Left lung (tissue), 10 donors: ENCODE measurements around the gene FUT2. TPM values are rescaled to one million over a fixed set of nuclear protein-coding genes. Genes with fewer than 3 reads are reported as not detected.
A peak's percentile ranks its signal among the peaks of the same experiment; 100 is the strongest.
"Not testable (repeated sequence)": the region's sequence is repeated elsewhere in the genome, so short reads cannot be mapped to it uniquely, and the experiment has no call there.

Experiments used
- ATAC-seq: fragments of 200-7000 bp; cut with Tn5 transposase; one replicate; pipeline ENCODE4 v1.9.1; 2020; ENCODE audit warnings: moderate library complexity
- DNase-seq, 4 donors: peaks; one replicate each; pipeline ENCODE4 v3.0.0-alpha.2; 2013 to 2020
- H3K27ac ChIP-seq, 2 donors: fragments of 200-600 bp; sonication (generic) in 1 of 2; one replicate each; pipeline versions ENCODE4 v1.5.0 to v1.8.0; 2020 to 2021
- H3K27me3 ChIP-seq, 2 donors: fragments of 200-600 bp; sonication (generic) in 1 of 2; one replicate each; pipeline versions ENCODE4 v1.5.0 to v1.8.0; 2020 to 2021
- H3K36me3 ChIP-seq, 2 donors: fragments of 200-600 bp; sonication (generic) in 1 of 2; one replicate each; pipeline versions ENCODE4 v1.5.0 to v1.8.0; 2020 to 2021
- H3K4me1 ChIP-seq, 2 donors: fragments of 200-600 bp; one replicate each; pipeline ENCODE4 v1.8.0; 2021
- H3K4me3 ChIP-seq, 2 donors: fragments of 200-600 bp; sonication (generic) in 1 of 2; one replicate each; pipeline versions ENCODE4 v1.5.0 to v1.8.0; 2020 to 2021; ENCODE audit warnings: mild to moderate bottlenecking in 1 of 2
- H3K9me3 ChIP-seq, 2 donors: fragments of 200-600 bp; sonication (generic) in 1 of 2; one replicate each; pipeline versions ENCODE4 v1.5.0 to v1.8.0; 2020 to 2021
- intact Hi-C, 2 donors: fragments of 100-400 bp; cut with DNase I; formaldehyde crosslinking; loops; one replicate each; pipeline versions ENCODE4 v1.11.2 to v1.14.2; 2022
- polyA plus RNA-seq, 6 donors: library from polyadenylated mRNA; unstranded; fragments of 120-200 nt; gene quantifications; one replicate each; pipeline ENCODE4 v1.2.1, GENCODE V29; 2013; ENCODE audit not compliant: insufficient read length in 6 of 6
- total RNA-seq, 2 donors: library from RNA; stranded (reverse); fragmentation: NEBNext Ultra II Directional; extraction: Animal tissue kit (Norgen Biotek cat#: 25700); gene quantifications; one replicate each; pipeline ENCODE4 v1.2.1, GENCODE V29; 2021
- TF ChIP-seq, protein P1 (sequence below), 2 donors: fragments of 200-600 bp; sonication (generic) in 1 of 2; IDR thresholded peaks; one replicate each; pipeline versions ENCODE4 v1.5.0 to v1.8.0; 2021; ENCODE audit warnings: antibody characterized with exemption in 2 of 2
- donor health status: DM: no; HTN: yes; CAD: no.
- donor health status: DM: no; HTN: no; CAD: no.

FUT2 gene
- total and polyA plus RNA-seq, 8 donors, result 1.1 to 3.7 (median 2.7) TPM

DNA sequence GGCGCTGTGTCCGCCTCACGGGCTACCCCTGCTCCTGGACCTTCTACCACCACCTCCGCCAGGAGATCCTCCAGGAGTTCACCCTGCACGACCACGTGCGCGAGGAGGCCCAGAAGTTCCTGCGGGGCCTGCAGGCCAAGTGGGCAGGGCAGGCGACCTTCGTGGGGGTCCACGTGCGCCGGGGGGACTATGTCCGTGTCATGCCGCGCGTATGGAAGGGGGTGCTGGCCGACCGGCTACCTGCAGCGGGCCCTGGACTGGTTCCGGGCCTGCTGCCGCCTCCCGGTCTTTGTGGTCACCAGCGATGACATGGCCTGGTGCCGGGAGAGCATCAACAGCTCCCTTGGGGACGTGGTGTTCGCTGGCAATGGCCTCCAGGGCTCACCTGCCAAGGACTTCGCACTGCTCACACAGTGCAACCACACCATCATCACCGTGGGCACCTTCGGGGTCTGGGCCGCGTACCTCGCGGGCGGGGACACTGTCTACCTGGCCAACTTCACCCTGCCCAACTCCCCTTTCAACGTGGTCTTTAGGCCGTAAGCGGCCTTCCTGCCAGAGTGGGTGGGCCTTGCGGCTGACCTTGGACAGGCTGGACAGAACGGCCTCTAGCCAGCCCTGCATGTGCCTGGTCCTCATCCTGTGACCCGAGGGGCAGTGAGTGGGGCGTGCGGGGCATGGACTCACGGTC, 15.2 kb upstream of the FUT2 start:
- TF ChIP-seq, protein P1, sequence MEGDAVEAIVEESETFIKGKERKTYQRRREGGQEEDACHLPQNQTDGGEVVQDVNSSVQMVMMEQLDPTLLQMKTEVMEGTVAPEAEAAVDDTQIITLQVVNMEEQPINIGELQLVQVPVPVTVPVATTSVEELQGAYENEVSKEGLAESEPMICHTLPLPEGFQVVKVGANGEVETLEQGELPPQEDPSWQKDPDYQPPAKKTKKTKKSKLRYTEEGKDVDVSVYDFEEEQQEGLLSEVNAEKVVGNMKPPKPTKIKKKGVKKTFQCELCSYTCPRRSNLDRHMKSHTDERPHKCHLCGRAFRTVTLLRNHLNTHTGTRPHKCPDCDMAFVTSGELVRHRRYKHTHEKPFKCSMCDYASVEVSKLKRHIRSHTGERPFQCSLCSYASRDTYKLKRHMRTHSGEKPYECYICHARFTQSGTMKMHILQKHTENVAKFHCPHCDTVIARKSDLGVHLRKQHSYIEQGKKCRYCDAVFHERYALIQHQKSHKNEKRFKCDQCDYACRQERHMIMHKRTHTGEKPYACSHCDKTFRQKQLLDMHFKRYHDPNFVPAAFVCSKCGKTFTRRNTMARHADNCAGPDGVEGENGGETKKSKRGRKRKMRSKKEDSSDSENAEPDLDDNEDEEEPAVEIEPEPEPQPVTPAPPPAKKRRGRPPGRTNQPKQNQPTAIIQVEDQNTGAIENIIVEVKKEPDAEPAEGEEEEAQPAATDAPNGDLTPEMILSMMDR (IDR thresholded peaks at IDR 0.05), result no peak
- H3K4me3 ChIP-seq, result no peak overlapping the region
- H3K27me3 ChIP-seq, result no peaks in the 10 kb centered on the region
- H3K27ac ChIP-seq, result no peak overlapping the region
- DNase-seq, result no peak
- peaks cover 0 to 10% of the 10 kb centered on the region in 2 donors for H3K4me1 ChIP-seq
- ATAC-seq, result no peak
- intact Hi-C loops, result no loop called here
- no peaks in the 10 kb centered on the region for H3K36me3 ChIP-seq
- H3K9me3 ChIP-seq, result no peaks in the 10 kb centered on the region

DNA sequence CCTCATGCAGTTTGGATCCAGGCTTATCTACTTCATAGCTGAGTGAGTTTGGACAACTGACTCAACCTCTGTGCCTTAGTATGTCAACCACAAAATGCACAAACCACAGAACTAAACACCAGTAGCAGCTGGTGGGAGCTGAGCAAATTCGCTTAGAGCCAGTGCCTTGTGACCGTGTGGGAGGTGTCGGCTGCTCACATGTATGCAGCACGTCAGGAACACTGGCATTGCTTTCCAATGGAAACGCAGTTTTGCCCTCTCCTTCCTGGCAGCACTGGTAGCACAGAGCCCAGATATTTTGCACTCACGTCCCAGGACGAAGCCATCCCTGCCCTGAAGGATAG, 14.7 kb upstream of the FUT2 start:
- Histone ChIP-seq H3K27me3 (no peaks in the 10 kb centered on the region), H3K36me3 (no peaks in the 10 kb centered on the region), H3K4me3 (no peak overlapping the region), H3K9me3 (no peaks in the 10 kb centered on the region), H3K4me1 (peaks cover 0 to 7% of the 10 kb centered on the region in 2 donors), H3K27ac (no peak overlapping the region)
- ATAC-seq, result no peak
- TF ChIP-seq, protein P1 (IDR thresholded peaks at IDR 0.05), result no peak
- intact Hi-C loops, result no loop called here
- no peak for DNase-seq

DNA sequence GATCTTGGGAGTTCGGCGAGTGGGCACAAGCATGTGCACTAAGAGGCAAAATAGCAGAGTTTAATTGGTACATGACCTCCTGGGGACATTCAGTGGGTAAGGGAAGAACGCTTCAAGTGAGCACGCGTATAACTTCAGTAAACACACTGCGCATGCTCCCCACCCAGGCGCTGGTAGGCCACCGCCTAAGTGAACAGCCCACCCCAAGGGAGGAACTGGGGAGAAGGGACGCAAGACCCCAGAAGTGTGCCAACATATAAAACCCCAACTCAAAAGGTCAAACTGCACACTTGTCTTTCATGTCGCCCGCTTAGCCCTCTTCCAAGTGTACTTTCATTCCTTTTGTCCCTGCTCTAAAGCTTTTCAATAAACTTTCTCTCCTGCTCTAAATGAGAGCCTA, 12.4 kb upstream of the FUT2 start:
- no peak overlapping the region for H3K27ac ChIP-seq
- no peaks in the 10 kb centered on the region for H3K9me3 ChIP-seq
- no peaks in the 10 kb centered on the region for H3K27me3 ChIP-seq
- peaks cover 0 to 7% of the 10 kb centered on the region in 2 donors for H3K4me1 ChIP-seq
- TF ChIP-seq, protein P1 (IDR thresholded peaks at IDR 0.05), result no peak
- ATAC-seq (peak; percentile 79), DNase-seq (peak in 3 of 4 donors; percentile 49 to 81 (median 52))
- intact Hi-C loops, result no loop called here
- no peak overlapping the region for H3K4me3 ChIP-seq
- no peaks in the 10 kb centered on the region for H3K36me3 ChIP-seq

DNA sequence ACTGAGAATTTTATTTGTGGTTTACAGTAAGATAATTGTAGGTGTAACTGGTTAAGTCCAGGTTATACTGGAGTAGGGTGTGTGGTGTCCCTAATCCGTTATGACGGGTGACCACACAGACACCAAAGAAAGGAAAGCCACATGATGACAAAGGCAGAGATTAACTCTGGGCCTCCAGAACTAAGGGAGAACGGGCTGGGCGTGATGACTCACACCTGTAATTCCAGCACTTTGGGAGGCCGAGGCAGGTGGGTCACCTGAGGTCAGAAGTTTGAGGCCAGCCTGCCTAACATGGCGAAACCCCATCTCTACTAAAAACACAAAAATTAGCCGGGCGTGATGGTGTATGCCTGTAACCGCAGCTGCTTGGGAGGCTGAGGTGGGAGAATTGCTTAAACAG, 10.2 kb upstream of the FUT2 start:
- no peak overlapping the region for H3K4me3 ChIP-seq
- ATAC-seq (no peak), DNase-seq (no peak)
- H3K36me3 ChIP-seq, result no peaks in the 10 kb centered on the region
- peaks cover 0 to 7% of the 10 kb centered on the region in 2 donors for H3K4me1 ChIP-seq
- no peaks in the 10 kb centered on the region for H3K27me3 ChIP-seq
- no peak overlapping the region for H3K27ac ChIP-seq
- no peaks in the 10 kb centered on the region for H3K9me3 ChIP-seq
- TF ChIP-seq, protein P1 (IDR thresholded peaks at IDR 0.05), result no peak
- intact Hi-C loops, result no loop called here

DNA sequence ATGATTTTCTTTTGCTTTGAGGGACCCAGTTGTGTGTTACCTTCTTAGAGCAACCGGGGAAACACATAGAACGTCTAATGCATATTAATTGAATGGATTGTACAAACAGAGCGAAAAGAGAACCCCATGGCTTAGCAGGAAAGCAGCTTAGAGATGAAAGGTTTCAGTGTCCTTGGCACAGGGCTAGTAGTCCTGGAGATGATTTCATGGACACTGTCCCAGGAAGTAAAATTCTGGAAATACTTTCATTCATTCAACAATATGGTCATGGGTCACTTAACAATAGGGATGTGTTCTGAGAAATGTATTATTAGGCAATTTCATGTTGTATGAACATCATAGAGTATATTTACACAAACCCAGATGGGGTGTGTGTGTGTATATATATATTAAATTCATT, 9.7 kb upstream of the FUT2 start:
- Histone ChIP-seq H3K36me3 (no peaks in the 10 kb centered on the region), H3K27me3 (no peaks in the 10 kb centered on the region), H3K9me3 (no peaks in the 10 kb centered on the region), H3K27ac (no peak overlapping the region), H3K4me3 (no peak overlapping the region), H3K4me1 (peaks cover 0 to 7% of the 10 kb centered on the region in 2 donors)
- intact Hi-C loops, result no loop called here
- no peak for ATAC-seq
- no peak for DNase-seq
- TF ChIP-seq, protein P1 (IDR thresholded peaks at IDR 0.05), result no peak

DNA sequence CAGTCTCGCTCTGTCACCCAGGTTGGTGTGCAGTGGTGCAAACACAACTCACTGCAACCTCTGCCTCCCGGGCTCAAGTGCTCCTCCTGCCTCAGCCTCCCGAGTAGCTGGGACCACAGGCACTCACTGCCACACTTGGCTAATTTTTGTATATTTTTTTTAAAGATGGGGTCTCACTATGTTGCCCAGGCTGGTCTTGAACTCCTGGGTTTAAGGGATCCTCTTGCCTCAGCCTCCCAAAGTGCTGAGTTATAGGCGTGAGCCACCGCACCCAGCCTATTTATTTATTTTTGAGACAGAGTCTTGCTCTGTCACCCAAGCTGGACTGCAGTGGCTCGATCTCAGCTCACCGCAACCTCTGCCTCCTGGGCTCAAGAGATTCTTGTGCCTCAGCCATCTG, 9.1 kb upstream of the FUT2 start:
- H3K36me3 ChIP-seq, ATAC-seq, DNase-seq, H3K27me3 ChIP-seq, H3K4me1 ChIP-seq, H3K9me3 ChIP-seq, H3K27ac ChIP-seq, H3K4me3 ChIP-seq, intact Hi-C loops: not testable (repeated sequence)
